ENCODE measurements around the gene PDZD8. TPM values are rescaled to one million over a fixed set of nuclear protein-coding genes. Genes with fewer than 3 reads are reported as not detected.

Gene PDZD8
- total RNA-seq, 1 donor from 2014 or later = 23.3 TPM

DNA sequence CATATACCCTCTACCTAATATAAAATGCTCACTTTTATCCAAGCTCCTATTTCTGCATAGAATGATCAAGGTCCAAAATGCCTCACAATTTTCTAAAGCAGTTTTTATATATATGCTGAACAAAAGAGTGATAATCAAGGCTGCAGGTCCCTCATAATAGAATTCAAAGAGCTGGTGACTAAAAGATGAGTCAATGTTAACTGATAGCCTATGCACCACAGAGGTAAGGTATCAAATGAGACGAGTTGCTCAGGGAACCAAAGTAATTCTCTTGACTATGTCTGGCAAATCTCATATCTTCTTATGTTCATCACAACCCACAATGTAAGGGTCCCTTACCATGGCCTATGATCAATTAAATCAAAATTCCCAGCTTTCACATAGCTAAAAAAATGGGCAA lies 15.2 kb downstream of the PDZD8 start:
- TF ChIP-seq, protein P1, sequence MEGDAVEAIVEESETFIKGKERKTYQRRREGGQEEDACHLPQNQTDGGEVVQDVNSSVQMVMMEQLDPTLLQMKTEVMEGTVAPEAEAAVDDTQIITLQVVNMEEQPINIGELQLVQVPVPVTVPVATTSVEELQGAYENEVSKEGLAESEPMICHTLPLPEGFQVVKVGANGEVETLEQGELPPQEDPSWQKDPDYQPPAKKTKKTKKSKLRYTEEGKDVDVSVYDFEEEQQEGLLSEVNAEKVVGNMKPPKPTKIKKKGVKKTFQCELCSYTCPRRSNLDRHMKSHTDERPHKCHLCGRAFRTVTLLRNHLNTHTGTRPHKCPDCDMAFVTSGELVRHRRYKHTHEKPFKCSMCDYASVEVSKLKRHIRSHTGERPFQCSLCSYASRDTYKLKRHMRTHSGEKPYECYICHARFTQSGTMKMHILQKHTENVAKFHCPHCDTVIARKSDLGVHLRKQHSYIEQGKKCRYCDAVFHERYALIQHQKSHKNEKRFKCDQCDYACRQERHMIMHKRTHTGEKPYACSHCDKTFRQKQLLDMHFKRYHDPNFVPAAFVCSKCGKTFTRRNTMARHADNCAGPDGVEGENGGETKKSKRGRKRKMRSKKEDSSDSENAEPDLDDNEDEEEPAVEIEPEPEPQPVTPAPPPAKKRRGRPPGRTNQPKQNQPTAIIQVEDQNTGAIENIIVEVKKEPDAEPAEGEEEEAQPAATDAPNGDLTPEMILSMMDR (IDR thresholded peaks at IDR 0.05; ENCODE audit: partially characterized antibody, unreplicated experiment) = no peak
- DNase-seq = no peak
- Mint-ChIP-seq H3K4me1 (ENCODE audit: low read depth, unreplicated experiment) (peaks cover 21% of the 10 kb centered on the region), H3K27ac (ENCODE audit: unreplicated experiment) (no peak overlapping the region), H3K27me3 (ENCODE audit: unreplicated experiment) (no peaks in the 10 kb centered on the region), H3K4me3 (ENCODE audit: unreplicated experiment) (no peak overlapping the region), H3K9me3 (ENCODE audit: unreplicated experiment) (no peaks in the 10 kb centered on the region), H3K36me3 (ENCODE audit: unreplicated experiment) (no peaks in the 10 kb centered on the region)

DNA sequence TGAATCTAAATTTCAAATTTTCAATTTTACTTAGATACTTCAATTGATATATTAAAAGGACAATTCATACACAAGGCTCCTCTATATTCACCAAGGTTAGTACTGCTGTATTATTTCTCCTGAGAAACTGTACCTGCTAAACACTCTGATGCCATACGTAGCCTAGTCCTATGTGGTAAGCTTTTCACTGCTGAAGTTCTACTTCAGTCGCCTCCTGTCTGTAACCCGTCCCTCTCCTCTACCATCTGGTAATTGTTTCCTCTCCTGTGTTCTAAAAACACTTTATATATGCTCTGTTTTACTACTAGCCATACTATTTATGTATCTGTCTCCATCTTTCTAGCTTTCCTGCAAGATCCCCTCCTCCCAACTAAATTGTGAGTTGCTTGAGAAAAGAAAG lies 20.2 kb downstream of the PDZD8 start:
- Mint-ChIP-seq H3K4me1 (ENCODE audit: low read depth, unreplicated experiment) (peaks cover 13% of the 10 kb centered on the region), H3K9me3 (ENCODE audit: unreplicated experiment) (no peaks in the 10 kb centered on the region), H3K4me3 (ENCODE audit: unreplicated experiment) (no peak overlapping the region), H3K36me3 (ENCODE audit: unreplicated experiment) (no peaks in the 10 kb centered on the region), H3K27me3 (ENCODE audit: unreplicated experiment) (no peaks in the 10 kb centered on the region), H3K27ac (ENCODE audit: unreplicated experiment) (no peak overlapping the region)
- TF ChIP-seq, protein P1 (IDR thresholded peaks at IDR 0.05; ENCODE audit: partially characterized antibody, unreplicated experiment) = no peak
- DNase-seq = no peak

DNA sequence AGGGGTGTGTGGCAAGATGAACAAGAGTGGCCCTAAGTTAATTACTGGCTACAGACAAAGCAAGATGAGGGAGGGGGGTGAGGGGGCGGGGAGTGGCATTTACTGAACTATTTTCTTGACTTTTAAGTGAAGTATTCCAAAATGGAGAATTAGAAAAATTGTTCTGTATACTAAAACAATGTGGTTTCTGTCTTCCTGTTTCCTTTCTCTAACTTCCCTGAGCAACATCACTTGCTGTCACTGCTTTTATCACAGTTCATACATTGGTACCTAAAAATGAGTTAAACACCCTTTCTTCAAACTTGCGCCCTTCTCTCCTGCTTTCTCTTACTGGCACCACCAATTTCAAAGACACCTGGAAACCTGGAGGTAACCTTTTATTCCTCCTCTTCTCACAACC lies 21.6 kb downstream of the PDZD8 start:
- H3K27me3 Mint-ChIP-seq (ENCODE audit: unreplicated experiment) = no peaks in the 10 kb centered on the region
- H3K4me1 Mint-ChIP-seq (ENCODE audit: low read depth, unreplicated experiment) = peaks cover 13% of the 10 kb centered on the region
- no peak overlapping the region for H3K4me3 Mint-ChIP-seq (ENCODE audit: unreplicated experiment)
- H3K9me3 Mint-ChIP-seq (ENCODE audit: unreplicated experiment) = no peaks in the 10 kb centered on the region
- no peak overlapping the region for H3K27ac Mint-ChIP-seq (ENCODE audit: unreplicated experiment)
- DNase-seq = no peak
- H3K36me3 Mint-ChIP-seq (ENCODE audit: unreplicated experiment) = no peaks in the 10 kb centered on the region
- TF ChIP-seq, protein P1 (IDR thresholded peaks at IDR 0.05; ENCODE audit: partially characterized antibody, unreplicated experiment) = no peak

DNA sequence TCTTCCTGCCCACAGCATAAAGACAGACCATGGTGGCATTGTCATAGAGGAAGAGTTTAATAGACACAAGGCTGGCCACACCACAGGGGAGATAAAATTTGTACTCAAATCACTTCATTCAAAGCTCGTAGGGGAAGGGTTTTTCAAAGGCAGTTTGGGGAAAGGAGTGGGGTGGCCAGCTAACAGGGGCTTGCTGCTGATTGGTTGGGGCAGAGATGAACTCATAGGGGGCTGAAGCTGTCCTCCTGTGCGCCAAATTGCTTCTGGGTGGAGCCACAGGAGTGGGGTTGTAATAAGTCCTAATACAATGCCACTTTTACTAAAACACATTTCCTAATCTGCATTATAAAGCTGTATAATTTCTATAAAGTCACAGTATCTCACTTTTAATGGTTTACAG lies 22.5 kb downstream of the PDZD8 start:
- no peak for DNase-seq
- H3K36me3 Mint-ChIP-seq (ENCODE audit: unreplicated experiment) = no peaks in the 10 kb centered on the region
- H3K4me3 Mint-ChIP-seq (ENCODE audit: unreplicated experiment) = no peak overlapping the region
- H3K27ac Mint-ChIP-seq (ENCODE audit: unreplicated experiment) = no peak overlapping the region
- TF ChIP-seq, protein P1 (IDR thresholded peaks at IDR 0.05; ENCODE audit: partially characterized antibody, unreplicated experiment) = no peak
- no peaks in the 10 kb centered on the region for H3K9me3 Mint-ChIP-seq (ENCODE audit: unreplicated experiment)
- H3K27me3 Mint-ChIP-seq (ENCODE audit: unreplicated experiment) = no peaks in the 10 kb centered on the region
- H3K4me1 Mint-ChIP-seq (ENCODE audit: low read depth, unreplicated experiment) = peaks cover 13% of the 10 kb centered on the region

DNA sequence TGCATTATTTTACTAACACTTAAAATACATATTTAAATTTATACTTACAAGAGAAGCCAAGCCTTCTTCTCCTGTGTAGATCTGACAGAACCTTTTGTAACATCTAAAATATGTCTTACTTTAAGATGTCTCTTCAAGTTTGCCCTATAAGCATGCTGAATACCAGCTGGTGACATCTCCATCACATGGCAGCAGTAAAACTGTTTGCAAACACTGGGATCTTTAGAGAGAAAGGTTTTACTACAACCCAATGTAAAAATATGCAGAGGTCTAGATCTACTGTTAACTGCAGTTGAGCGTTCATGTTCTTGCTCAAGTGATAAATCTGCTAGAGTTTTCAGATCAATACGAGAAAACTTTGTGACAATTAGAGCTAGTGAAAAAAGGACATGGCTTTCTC lies 23.2 kb downstream of the PDZD8 start:
- no peaks in the 10 kb centered on the region for H3K36me3 Mint-ChIP-seq (ENCODE audit: unreplicated experiment)

More for the DNA sequence above, 23.2 kb downstream of the PDZD8 start:
- Mint-ChIP-seq H3K9me3 (ENCODE audit: unreplicated experiment) (no peaks in the 10 kb centered on the region), H3K27me3 (ENCODE audit: unreplicated experiment) (no peaks in the 10 kb centered on the region), H3K4me3 (ENCODE audit: unreplicated experiment) (no peak overlapping the region), H3K4me1 (ENCODE audit: low read depth, unreplicated experiment) (peaks cover 16% of the 10 kb centered on the region), H3K27ac (ENCODE audit: unreplicated experiment) (no peak overlapping the region)
- DNase-seq = no peak
- TF ChIP-seq, protein P1 (IDR thresholded peaks at IDR 0.05; ENCODE audit: partially characterized antibody, unreplicated experiment) = no peak
